GM23338 (cell line): Measurements from ENCODE around the gene NFKBIA. TPM values are rescaled to one million over a fixed set of nuclear protein-coding genes. Genes with fewer than 3 reads are reported as not detected.

Experiments
- ATAC-seq: fragments of 200-7000 bp; cut with Tn5 transposase; 3 replicates; pipeline ENCODE4 v1.9.1; 2020
- DNase-seq: peaks from one replicate; pipeline ENCODE4 v3.0.0-alpha.2; 2015; ENCODE audit warnings: low spot score
- H2AFZ ChIP-seq: fragments of 200-600 bp; sonication (generic); 2 replicates; pipeline ENCODE4 v1.8.0; 2016; ENCODE audit warnings: antibody characterized with exemption, mild to moderate bottlenecking, moderate library complexity
- H3F3A ChIP-seq: fragments of 200-600 bp; sonication (generic); replicated peaks from 2 replicates; pipeline ENCODE4 v1.8.0; 2017; ENCODE audit warnings: antibody characterized with exemption, mixed run types, low read depth
- H3K27ac ChIP-seq: fragments of 200-600 bp; sonication (generic); 2 replicates; pipeline ENCODE4 v1.6.1; 2016; ENCODE audit warnings: low read depth
- H3K27me3 ChIP-seq: fragments of 200-600 bp; sonication (generic); 2 replicates; pipeline ENCODE4 v1.8.0; 2016; ENCODE audit warnings: mild to moderate bottlenecking, mixed run types, moderate library complexity; ENCODE audit not compliant: insufficient read depth
- H3K36me3 ChIP-seq: fragments of 200-600 bp; sonication (generic); 2 replicates; pipeline ENCODE4 v1.8.0; 2016; ENCODE audit warnings: mild to moderate bottlenecking; ENCODE audit not compliant: insufficient read depth
- H3K4me1 ChIP-seq: fragments of 200-600 bp; sonication (generic); 2 replicates; pipeline ENCODE4 v1.8.0; 2016; ENCODE audit warnings: mild to moderate bottlenecking, moderate library complexity; ENCODE audit not compliant: insufficient read depth
- H3K4me2 ChIP-seq: fragments of 200-600 bp; sonication (generic); 2 replicates; pipeline ENCODE4 v1.7.1; 2017; ENCODE audit warnings: mixed run types
- H3K4me3 ChIP-seq: fragments of 200-600 bp; sonication (generic); 2 replicates; pipeline ENCODE4 v1.6.1; 2016; ENCODE audit warnings: mixed run types
- H3K79me2 ChIP-seq: fragments of 200-600 bp; sonication (generic); replicated peaks from 2 replicates; pipeline ENCODE4 v1.8.0; 2017; ENCODE audit warnings: mild to moderate bottlenecking; ENCODE audit not compliant: insufficient read depth
- H3K9me2 ChIP-seq: fragments of 200-600 bp; sonication (generic); 2 replicates; pipeline ENCODE4 v1.8.0; 2017; ENCODE audit not compliant: insufficient read depth
- H4K20me1 ChIP-seq: fragments of 200-600 bp; sonication (generic); replicated peaks from 2 replicates; pipeline ENCODE4 v1.8.0; 2017; ENCODE audit warnings: mild to moderate bottlenecking; ENCODE audit not compliant: insufficient read depth
- H3K27ac Mint-ChIP-seq: 2 replicates; pipeline ENCODE4 v1.8.0; 2020; ENCODE audit warnings: inconsistent platforms, mild to moderate bottlenecking, moderate library complexity, mixed read lengths
- H3K27me3 Mint-ChIP-seq: 3 replicates; pipeline ENCODE4 v1.8.0; 2022; ENCODE audit warnings: low read depth, mild to moderate bottlenecking, moderate library complexity, mixed read lengths, inconsistent platforms; ENCODE audit not compliant: insufficient read depth, poor library complexity
- H3K36me3 Mint-ChIP-seq: 3 replicates; pipeline ENCODE4 v1.8.0; 2021; ENCODE audit warnings: low read depth, mild to moderate bottlenecking, inconsistent platforms, moderate library complexity, mixed read lengths
- H3K4me1 Mint-ChIP-seq: 3 replicates; pipeline ENCODE4 v1.8.0; 2020; ENCODE audit warnings: mild to moderate bottlenecking, inconsistent platforms, mixed read lengths
- H3K4me3 Mint-ChIP-seq: 3 replicates; pipeline ENCODE4 v1.8.0; 2021; ENCODE audit warnings: moderate library complexity, mild to moderate bottlenecking, inconsistent platforms, mixed read lengths
- H3K9me3 Mint-ChIP-seq: 3 replicates; pipeline ENCODE4 v1.8.0; 2020; ENCODE audit warnings: moderate library complexity, mild to moderate bottlenecking, inconsistent platforms, mixed read lengths
- CREB1 ChIP-seq: fragments of 250-450 bp; sonication (Bioruptor Pico); IDR thresholded peaks from 2 replicates; pipeline ENCODE4 v1.5.0; 2020; ENCODE audit warnings: low read depth, mild to moderate bottlenecking, moderate library complexity
- ETS1 ChIP-seq: IDR thresholded peaks from 2 replicates; pipeline ENCODE4 v1.6.1; 2016; ENCODE audit warnings: antibody characterized with exemption
- EZH2 ChIP-seq: fragments of 200-600 bp; sonication (generic); IDR thresholded peaks from one replicate; pipeline ENCODE4 v1.8.0; 2017; ENCODE audit warnings: antibody characterized with exemption, mild to moderate bottlenecking, low read depth; ENCODE audit not compliant: unreplicated experiment
- EZH2phosphoT487 ChIP-seq: fragments of 200-600 bp; sonication (generic); IDR thresholded peaks from one replicate; pipeline ENCODE4 v1.8.1; 2018; ENCODE audit warnings: antibody characterized with exemption; ENCODE audit not compliant: unreplicated experiment
- JUNB ChIP-seq: IDR thresholded peaks from one replicate; pipeline ENCODE4 v1.6.1; 2016; ENCODE audit warnings: antibody characterized with exemption; ENCODE audit not compliant: unreplicated experiment
- NANOG ChIP-seq: IDR thresholded peaks from 2 replicates; pipeline ENCODE4 v1.6.1; 2016; ENCODE audit warnings: antibody characterized with exemption, borderline replicate concordance
- POLR2AphosphoS5 ChIP-seq: IDR thresholded peaks from 2 replicates; pipeline ENCODE4 v1.6.1; 2016; ENCODE audit warnings: antibody characterized with exemption, low read depth
- STAT1 ChIP-seq: IDR thresholded peaks from one replicate; pipeline ENCODE4 v1.6.1; 2016; ENCODE audit warnings: antibody characterized with exemption; ENCODE audit not compliant: unreplicated experiment
- ZNF114 ChIP-seq: fragments of 250-450 bp; sonication (Bioruptor Pico); IDR thresholded peaks from 2 replicates; pipeline ENCODE4 v1.5.0; 2020; ENCODE audit warnings: mild to moderate bottlenecking, moderate library complexity
- ZNF331 ChIP-seq: fragments of 250-450 bp; sonication (Bioruptor Pico); IDR thresholded peaks from 2 replicates; pipeline ENCODE4 v1.5.0; 2020; ENCODE audit warnings: low read depth, mild to moderate bottlenecking, moderate library complexity
- ZNF462 ChIP-seq: fragments of 250-450 bp; sonication (Bioruptor Pico); IDR thresholded peaks from 2 replicates; pipeline ENCODE4 v1.5.0; 2020; ENCODE audit warnings: mild to moderate bottlenecking, moderate library complexity
- polyA plus RNA-seq: library from polyadenylated mRNA; unstranded; fragments of >200 nt; fragmentation: Nextera tagmentation; extraction: Ambion mirVana; gene quantifications from 2 replicates; pipeline ENCODE4 v1.2.1, GENCODE V29; 2016
- total RNA-seq: library from RNA; depleted of rRNA; stranded (reverse); fragments of >200 nt; shearing (Covaris generic); gene quantifications from 2 replicates; pipeline ENCODE4 v1.2.3, GENCODE V29; 2014

The NFKBIA gene
- total and polyA plus RNA-seq, 2 experiments from 2014 or later, result 33.4 to 41.3 TPM

GRCh38 chr14:35403114-35403602 is 1.4 kb downstream of the NFKBIA start:
- no peak for DNase-seq
- Mint-ChIP-seq H3K27ac (peak overlapping the region; percentile 80), H3K4me1 (peaks cover 51% of the 10 kb centered on the region), H3K9me3 (no peaks in the 10 kb centered on the region), H3K36me3 (peaks cover 48% of the 10 kb centered on the region), H3K27me3 (peaks cover 18% of the 10 kb centered on the region), H3K4me3 (peak overlapping the region; percentile 77)
- Histone ChIP-seq H2AFZ (no peak overlapping the region), H3K79me2 (peaks cover 12% of the 10 kb centered on the region), H3K9me2 (no peaks in the 10 kb centered on the region), H3F3A (peaks cover 20% of the 10 kb centered on the region; the same call in 1 of the 2 replicates), H3K4me2 (peak overlapping the region; percentile 99), H4K20me1 (no peaks in the 10 kb centered on the region), H3K27ac (peak overlapping the region; percentile 86), H3K4me1 (peaks cover 24% of the 10 kb centered on the region), H3K4me3 (peak overlapping the region; percentile 96), H3K36me3 (peaks cover 32% of the 10 kb centered on the region; the same call in 1 of the 2 replicates), H3K27me3 (no peaks in the 10 kb centered on the region)
- ATAC-seq, result no peak
- TF ChIP-seq POLR2AphosphoS5, result no peak; the same call in 1 of the 2 replicates

GRCh38 chr14:35402323-35403113 is 2.0 kb downstream of the NFKBIA start:
- no peaks in the 10 kb centered on the region for H3K27me3 ChIP-seq
- Mint-ChIP-seq H3K36me3 (peaks cover 48% of the 10 kb centered on the region), H3K27me3 (peaks cover 18% of the 10 kb centered on the region), H3K4me3 (peak overlapping the region; percentile 77), H3K9me3 (no peaks in the 10 kb centered on the region), H3K27ac (no peak overlapping the region), H3K4me1 (peaks cover 56% of the 10 kb centered on the region)
- peak overlapping the region; percentile 99 for H3K4me2 ChIP-seq
- H3K27ac ChIP-seq, result no peak overlapping the region
- H3K79me2 ChIP-seq, result peaks cover 12% of the 10 kb centered on the region
- H3K9me2 ChIP-seq, result no peaks in the 10 kb centered on the region
- DNase-seq (no peak), ATAC-seq (no peak)
- peaks cover 20% of the 10 kb centered on the region; the same call in 1 of the 2 replicates for H3F3A ChIP-seq
- no peaks in the 10 kb centered on the region for H4K20me1 ChIP-seq
- H3K4me3 ChIP-seq, result 0 out of 2 replicates have a peak overlapping the region, but pooled peaks have one; percentile 96
- H2AFZ ChIP-seq, result no peak overlapping the region
- peaks cover 27% of the 10 kb centered on the region for H3K4me1 ChIP-seq
- H3K36me3 ChIP-seq, result peaks cover 32% of the 10 kb centered on the region; the same call in 1 of the 2 replicates
- TF ChIP-seq ZNF331 (CRISPR knock-in tag), result no peak
- no peak for TF ChIP-seq ETS1
- TF ChIP-seq ZNF114 (CRISPR knock-in tag), result no peak
- TF ChIP-seq ZNF462, result no peak
- no peak for TF ChIP-seq NANOG
- TF ChIP-seq STAT1, result no peak
- TF ChIP-seq CREB1 (CRISPR knock-in tag), result no peak
- TF ChIP-seq JUNB, result no peak
- no peak for TF ChIP-seq EZH2phosphoT487
- TF ChIP-seq EZH2, result no peak
